Measurements from ENCODE around the gene LSP1. TPM values are rescaled to one million over a fixed set of nuclear protein-coding genes. Genes with fewer than 3 reads are reported as not detected.

LSP1 gene
- total RNA-seq, 1 experiment from 2014 or later = 0.90 TPM

- BruUV-seq (replicated peaks) = no TSS peak
Measured at GRCh38 chr11:1881442-1882264, 28.8 kb downstream of the LSP1 start.

More at GRCh38 chr11:1881442-1882264, 28.8 kb downstream of the LSP1 start:
- ChIA-PET CTCF (interaction anchor here (0.6 to 2.7 kb wide), 38 partner anchors 8 to 300 kb away, joined by 3 to 26 read pairs (median 4); partner anchors contain the start of genes SYT8 and TNNT3), POLR2A (interaction anchor here (0.6 kb wide), 1 partner anchor 66 kb away, joined by 5 read pairs; no protein-coding TSS in a partner anchor)
- Histone ChIP-seq H3K4me3 (ENCODE audit: low read depth in 2 of 2, low read length in 2 of 2) (no peak overlapping the region), H3K27me3 (ENCODE audit: control insufficient read depth, insufficient read depth, low read length) (no peaks in the 10 kb centered on the region), H3K4me1 (ENCODE audit: control insufficient read depth, insufficient read depth, low read length) (peaks cover 4% of the 10 kb centered on the region; the same call in 1 of the 2 replicates), H3K9me3 (ENCODE audit: control insufficient read depth, insufficient read depth, low read depth, low read length) (no peaks in the 10 kb centered on the region), H3K27ac (ENCODE audit: low read length) (no peak overlapping the region), H3K36me3 (ENCODE audit: control insufficient read depth, insufficient read depth, low read length) (no peaks in the 10 kb centered on the region)
- ATAC-seq (peak; percentile 15), DNase-seq (ENCODE audit: low read depth, low spot score) (no peak)
- in situ Hi-C loops (cut with HindIII; ENCODE audit: low pct_unique_long_range_greater_than_20kb, low sequenced_read_pairs) (no loop called here), intact Hi-C loops (cut with micrococcal nuclease; ENCODE audit: unreplicated experiment) (loop anchor here (2.0 kb wide), 1 partner anchor 269 kb away; no protein-coding TSS in a partner anchor)
- TF ChIP-seq SIN3A (IDR thresholded peaks at IDR 0.05; ENCODE audit: borderline replicate concordance, insufficient read depth, low read depth, low read length) (no peak), TCF7L2 (IDR thresholded peaks at IDR 0.05; ENCODE audit: low read depth, low read length) (no peak), POLR2AphosphoS5 (IDR thresholded peaks at IDR 0.05; ENCODE audit: low read depth, low read length) (no peak), REST (IDR thresholded peaks at IDR 0.05; ENCODE audit: insufficient read depth in 1 of 2, low read depth in 2 of 2, low read length in 1 of 2) (no peak)
- TF ChIP-seq, protein P1, sequence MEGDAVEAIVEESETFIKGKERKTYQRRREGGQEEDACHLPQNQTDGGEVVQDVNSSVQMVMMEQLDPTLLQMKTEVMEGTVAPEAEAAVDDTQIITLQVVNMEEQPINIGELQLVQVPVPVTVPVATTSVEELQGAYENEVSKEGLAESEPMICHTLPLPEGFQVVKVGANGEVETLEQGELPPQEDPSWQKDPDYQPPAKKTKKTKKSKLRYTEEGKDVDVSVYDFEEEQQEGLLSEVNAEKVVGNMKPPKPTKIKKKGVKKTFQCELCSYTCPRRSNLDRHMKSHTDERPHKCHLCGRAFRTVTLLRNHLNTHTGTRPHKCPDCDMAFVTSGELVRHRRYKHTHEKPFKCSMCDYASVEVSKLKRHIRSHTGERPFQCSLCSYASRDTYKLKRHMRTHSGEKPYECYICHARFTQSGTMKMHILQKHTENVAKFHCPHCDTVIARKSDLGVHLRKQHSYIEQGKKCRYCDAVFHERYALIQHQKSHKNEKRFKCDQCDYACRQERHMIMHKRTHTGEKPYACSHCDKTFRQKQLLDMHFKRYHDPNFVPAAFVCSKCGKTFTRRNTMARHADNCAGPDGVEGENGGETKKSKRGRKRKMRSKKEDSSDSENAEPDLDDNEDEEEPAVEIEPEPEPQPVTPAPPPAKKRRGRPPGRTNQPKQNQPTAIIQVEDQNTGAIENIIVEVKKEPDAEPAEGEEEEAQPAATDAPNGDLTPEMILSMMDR (IDR thresholded peaks at IDR 0.05) = no peak

All from Panc1 (cell line).